GM23338 (cell line): ENCODE results near the gene GRAMD1B. TPM values are rescaled to one million over a fixed set of nuclear protein-coding genes. Genes with fewer than 3 reads are reported as not detected.

Source experiments
- ATAC-seq: fragments of 200-7000 bp; cut with Tn5 transposase; 3 replicates; pipeline ENCODE4 v1.9.1; 2020
- DNase-seq: peaks from one replicate; pipeline ENCODE4 v3.0.0-alpha.2; 2015; ENCODE audit warnings: low spot score
- H2AFZ ChIP-seq: fragments of 200-600 bp; sonication (generic); 2 replicates; pipeline ENCODE4 v1.8.0; 2016; ENCODE audit warnings: antibody characterized with exemption, mild to moderate bottlenecking, moderate library complexity
- H3F3A ChIP-seq: fragments of 200-600 bp; sonication (generic); replicated peaks from 2 replicates; pipeline ENCODE4 v1.8.0; 2017; ENCODE audit warnings: antibody characterized with exemption, mixed run types, low read depth
- H3K27ac ChIP-seq: fragments of 200-600 bp; sonication (generic); 2 replicates; pipeline ENCODE4 v1.6.1; 2016; ENCODE audit warnings: low read depth
- H3K27me3 ChIP-seq: fragments of 200-600 bp; sonication (generic); 2 replicates; pipeline ENCODE4 v1.8.0; 2016; ENCODE audit warnings: mild to moderate bottlenecking, mixed run types, moderate library complexity; ENCODE audit not compliant: insufficient read depth
- H3K36me3 ChIP-seq: fragments of 200-600 bp; sonication (generic); 2 replicates; pipeline ENCODE4 v1.8.0; 2016; ENCODE audit warnings: mild to moderate bottlenecking; ENCODE audit not compliant: insufficient read depth
- H3K4me1 ChIP-seq: fragments of 200-600 bp; sonication (generic); 2 replicates; pipeline ENCODE4 v1.8.0; 2016; ENCODE audit warnings: mild to moderate bottlenecking, moderate library complexity; ENCODE audit not compliant: insufficient read depth
- H3K4me2 ChIP-seq: fragments of 200-600 bp; sonication (generic); 2 replicates; pipeline ENCODE4 v1.7.1; 2017; ENCODE audit warnings: mixed run types
- H3K4me3 ChIP-seq: fragments of 200-600 bp; sonication (generic); 2 replicates; pipeline ENCODE4 v1.6.1; 2016; ENCODE audit warnings: mixed run types
- H3K79me2 ChIP-seq: fragments of 200-600 bp; sonication (generic); replicated peaks from 2 replicates; pipeline ENCODE4 v1.8.0; 2017; ENCODE audit warnings: mild to moderate bottlenecking; ENCODE audit not compliant: insufficient read depth
- H3K9me2 ChIP-seq: fragments of 200-600 bp; sonication (generic); 2 replicates; pipeline ENCODE4 v1.8.0; 2017; ENCODE audit not compliant: insufficient read depth
- H4K20me1 ChIP-seq: fragments of 200-600 bp; sonication (generic); replicated peaks from 2 replicates; pipeline ENCODE4 v1.8.0; 2017; ENCODE audit warnings: mild to moderate bottlenecking; ENCODE audit not compliant: insufficient read depth
- H3K27ac Mint-ChIP-seq: 2 replicates; pipeline ENCODE4 v1.8.0; 2020; ENCODE audit warnings: inconsistent platforms, mild to moderate bottlenecking, moderate library complexity, mixed read lengths
- H3K27me3 Mint-ChIP-seq: 3 replicates; pipeline ENCODE4 v1.8.0; 2022; ENCODE audit warnings: low read depth, mild to moderate bottlenecking, moderate library complexity, mixed read lengths, inconsistent platforms; ENCODE audit not compliant: insufficient read depth, poor library complexity
- H3K36me3 Mint-ChIP-seq: 3 replicates; pipeline ENCODE4 v1.8.0; 2021; ENCODE audit warnings: low read depth, mild to moderate bottlenecking, inconsistent platforms, moderate library complexity, mixed read lengths
- H3K4me1 Mint-ChIP-seq: 3 replicates; pipeline ENCODE4 v1.8.0; 2020; ENCODE audit warnings: mild to moderate bottlenecking, inconsistent platforms, mixed read lengths
- H3K4me3 Mint-ChIP-seq: 3 replicates; pipeline ENCODE4 v1.8.0; 2021; ENCODE audit warnings: moderate library complexity, mild to moderate bottlenecking, inconsistent platforms, mixed read lengths
- H3K9me3 Mint-ChIP-seq: 3 replicates; pipeline ENCODE4 v1.8.0; 2020; ENCODE audit warnings: moderate library complexity, mild to moderate bottlenecking, inconsistent platforms, mixed read lengths
- CREB1 ChIP-seq: fragments of 250-450 bp; sonication (Bioruptor Pico); IDR thresholded peaks from 2 replicates; pipeline ENCODE4 v1.5.0; 2020; ENCODE audit warnings: low read depth, mild to moderate bottlenecking, moderate library complexity
- CTCF ChIP-seq, 2 experiments: fragments of 200-600 bp in 1 of 2; sonication (generic) in 1 of 2; conservative IDR thresholded peaks; 2 replicates each; pipeline versions ENCODE4 v1.5.1 to v1.6.1; 2016 to 2017; ENCODE audit warnings: antibody characterized with exemption in 2 of 2, low read depth in 2 of 2, mild to moderate bottlenecking in 2 of 2, moderate library complexity in 1 of 2
- ETS1 ChIP-seq: IDR thresholded peaks from 2 replicates; pipeline ENCODE4 v1.6.1; 2016; ENCODE audit warnings: antibody characterized with exemption
- EZH2 ChIP-seq: fragments of 200-600 bp; sonication (generic); IDR thresholded peaks from one replicate; pipeline ENCODE4 v1.8.0; 2017; ENCODE audit warnings: antibody characterized with exemption, mild to moderate bottlenecking, low read depth; ENCODE audit not compliant: unreplicated experiment
- EZH2phosphoT487 ChIP-seq: fragments of 200-600 bp; sonication (generic); IDR thresholded peaks from one replicate; pipeline ENCODE4 v1.8.1; 2018; ENCODE audit warnings: antibody characterized with exemption; ENCODE audit not compliant: unreplicated experiment
- JUNB ChIP-seq: IDR thresholded peaks from one replicate; pipeline ENCODE4 v1.6.1; 2016; ENCODE audit warnings: antibody characterized with exemption; ENCODE audit not compliant: unreplicated experiment
- NANOG ChIP-seq: IDR thresholded peaks from 2 replicates; pipeline ENCODE4 v1.6.1; 2016; ENCODE audit warnings: antibody characterized with exemption, borderline replicate concordance
- POLR2AphosphoS5 ChIP-seq: IDR thresholded peaks from 2 replicates; pipeline ENCODE4 v1.6.1; 2016; ENCODE audit warnings: antibody characterized with exemption, low read depth
- REST ChIP-seq: IDR thresholded peaks from one replicate; pipeline ENCODE4 v1.6.1; 2018; ENCODE audit warnings: antibody characterized with exemption; ENCODE audit not compliant: unreplicated experiment
- STAT1 ChIP-seq: IDR thresholded peaks from one replicate; pipeline ENCODE4 v1.6.1; 2016; ENCODE audit warnings: antibody characterized with exemption; ENCODE audit not compliant: unreplicated experiment
- ZNF114 ChIP-seq: fragments of 250-450 bp; sonication (Bioruptor Pico); IDR thresholded peaks from 2 replicates; pipeline ENCODE4 v1.5.0; 2020; ENCODE audit warnings: mild to moderate bottlenecking, moderate library complexity
- ZNF331 ChIP-seq: fragments of 250-450 bp; sonication (Bioruptor Pico); IDR thresholded peaks from 2 replicates; pipeline ENCODE4 v1.5.0; 2020; ENCODE audit warnings: low read depth, mild to moderate bottlenecking, moderate library complexity
- ZNF462 ChIP-seq: fragments of 250-450 bp; sonication (Bioruptor Pico); IDR thresholded peaks from 2 replicates; pipeline ENCODE4 v1.5.0; 2020; ENCODE audit warnings: mild to moderate bottlenecking, moderate library complexity
- polyA plus RNA-seq: library from polyadenylated mRNA; unstranded; fragments of >200 nt; fragmentation: Nextera tagmentation; extraction: Ambion mirVana; gene quantifications from 2 replicates; pipeline ENCODE4 v1.2.1, GENCODE V29; 2016
- total RNA-seq: library from RNA; depleted of rRNA; stranded (reverse); fragments of >200 nt; shearing (Covaris generic); gene quantifications from 2 replicates; pipeline ENCODE4 v1.2.3, GENCODE V29; 2014

The GRAMD1B gene
- total and polyA plus RNA-seq, 2 experiments from 2014 or later = 3.7 to 24.3 TPM

GRCh38 chr11:123584737-123585136 lies 154.7 kb downstream of the GRAMD1B start:
- no peaks in the 10 kb centered on the region; the same call in 1 of the 2 replicates for H3F3A ChIP-seq
- H3K4me3 Mint-ChIP-seq = no peak overlapping the region

More at GRCh38 chr11:123584737-123585136, 154.7 kb downstream of the GRAMD1B start:
- Mint-ChIP-seq H3K27ac (no peak overlapping the region), H3K36me3 (peaks cover 5% of the 10 kb centered on the region; the same call in 1 of the 3 replicates), H3K4me1 (peaks cover 31% of the 10 kb centered on the region), H3K9me3 (peaks cover 3% of the 10 kb centered on the region; the same call in 1 of the 3 replicates), H3K27me3 (peaks cover 13% of the 10 kb centered on the region)
- H4K20me1 ChIP-seq = no peaks in the 10 kb centered on the region
- DNase-seq (no peak), ATAC-seq (no peak)
- no peaks in the 10 kb centered on the region for H3K36me3 ChIP-seq
- no peaks in the 10 kb centered on the region; the same call in 1 of the 2 replicates for H3K79me2 ChIP-seq
- peaks cover 10% of the 10 kb centered on the region for H3K4me1 ChIP-seq
- no peak overlapping the region for H3K4me2 ChIP-seq
- no peak overlapping the region for H3K27ac ChIP-seq
- H3K27me3 ChIP-seq = no peaks in the 10 kb centered on the region
- no peak overlapping the region for H3K4me3 ChIP-seq
- H3K9me2 ChIP-seq = 0 out of 2 replicates have a peak, but pooled peaks cover 5% of the 10 kb centered on the region
- TF ChIP-seq REST (no peak), CREB1 (no peak), EZH2phosphoT487 (no peak), ZNF462 (CRISPR knock-in tag) (no peak), ZNF331 (CRISPR knock-in tag) (no peak), STAT1 (no peak), CTCF (conservative IDR thresholded peaks at IDR 0.05; ENCODE audit: low read depth in 2 of 2) (no peak), NANOG (no peak), JUNB (no peak), POLR2AphosphoS5 (no peak), ZNF114 (CRISPR knock-in tag) (no peak), EZH2 (no peak), ETS1 (no peak)
- H2AFZ ChIP-seq = no peak overlapping the region
